AG09319 (cell line): ENCODE results near the gene JTB.
"Not testable (repeated sequence)": the region's sequence is repeated elsewhere in the genome, so short reads cannot be mapped to it uniquely, and the experiment has no call there.

Experiments used
- DNase-seq: peaks from one replicate; pipeline ENCODE4 v3.0.0-alpha.2; 2010; ENCODE audit warnings: low read depth; ENCODE audit errors: extremely low read depth
- CTCF ChIP-seq: IDR thresholded peaks from 2 replicates; pipeline ENCODE4 v1.5.1; 2011; ENCODE audit warnings: low read depth, mild to moderate bottlenecking, inconsistent platforms, low read length, moderate library complexity

The JTB gene

GRCh38 chr1:154000420-154000819 lies 22.9 kb upstream of the JTB start:
- DNase-seq = no peak
- TF ChIP-seq CTCF = no peak

- not testable (repeated sequence) for DNase-seq
Observed at GRCh38 chr1:153996882-153997281, 19.4 kb upstream of the JTB start.

GRCh38 chr1:153995640-153996039 lies 18.2 kb upstream of the JTB start:
- no peak for DNase-seq
- TF ChIP-seq CTCF = no peak

GRCh38 chr1:153995202-153995601 lies 17.7 kb upstream of the JTB start:
- no peak for TF ChIP-seq CTCF
- DNase-seq = no peak

- DNase-seq = no peak
- TF ChIP-seq CTCF = no peak
Observed at GRCh38 chr1:153991806-153992205, 14.3 kb upstream of the JTB start.

- no peak for DNase-seq
- no peak for TF ChIP-seq CTCF
Observed at GRCh38 chr1:153991151-153991630, 13.7 kb upstream of the JTB start.

GRCh38 chr1:153990468-153991150 lies 13.1 kb upstream of the JTB start, which contains the start of gene RPS27:
TSS of gene RPS27 (plus strand) at chr1:153990762. CDS start at chr1:153990797, 35 bp downstream.
- no peak for TF ChIP-seq CTCF
- peak; percentile 97 for DNase-seq

- TF ChIP-seq CTCF = no peak
- no peak for DNase-seq
Observed at GRCh38 chr1:153987621-153988020, 10.1 kb upstream of the JTB start.
